H9 (cell line): ENCODE data around the gene FZD10. TPM values are rescaled to one million over a fixed set of nuclear protein-coding genes. Genes with fewer than 3 reads are reported as not detected.

Experiments used
- DNase-seq: peaks from one replicate; pipeline ENCODE4 v3.0.0-alpha.2; 2017
- H2AFZ ChIP-seq: one replicate; pipeline ENCODE4 v1.6.1; 2013; ENCODE audit warnings: mild to moderate bottlenecking, low read length, control low read depth, moderate library complexity
- H2AK5ac ChIP-seq: 2 replicates; pipeline ENCODE4 v1.6.1; 2013; ENCODE audit warnings: low read length, control low read depth, mixed read lengths; ENCODE audit not compliant: insufficient read length
- H2BK120ac ChIP-seq: one replicate; pipeline ENCODE4 v1.6.1; 2013; ENCODE audit warnings: low read depth, mild to moderate bottlenecking, low read length, control low read depth, inconsistent platforms; ENCODE audit not compliant: poor library complexity, severe bottlenecking
- H2BK12ac ChIP-seq: 2 replicates; pipeline ENCODE4 v1.6.1; 2013; ENCODE audit warnings: low read length, control low read depth, mixed read lengths, low read depth; ENCODE audit not compliant: insufficient read length
- H2BK15ac ChIP-seq: 2 replicates; pipeline ENCODE4 v1.6.1; 2013; ENCODE audit warnings: low read depth, low read length, control low read depth
- H2BK20ac ChIP-seq: one replicate; pipeline ENCODE4 v1.6.1; 2013; ENCODE audit warnings: low read depth, mild to moderate bottlenecking, low read length, control low read depth, inconsistent platforms; ENCODE audit not compliant: poor library complexity, severe bottlenecking
- H2BK5ac ChIP-seq: 2 replicates; pipeline ENCODE4 v1.6.1; 2013; ENCODE audit warnings: low read length, control low read depth, mixed read lengths; ENCODE audit not compliant: insufficient read length
- H3K14ac ChIP-seq: 2 replicates; pipeline ENCODE4 v1.6.1; 2013; ENCODE audit warnings: low read length, control low read depth; ENCODE audit not compliant: insufficient read depth
- H3K18ac ChIP-seq: 2 replicates; pipeline ENCODE4 v1.6.1; 2013; ENCODE audit warnings: low read depth, mild to moderate bottlenecking, mixed read lengths, low read length, control low read depth; ENCODE audit not compliant: insufficient read length
- H3K23ac ChIP-seq: 2 replicates; pipeline ENCODE4 v1.6.1; 2013; ENCODE audit warnings: low read length, control low read depth, mixed read lengths, low read depth; ENCODE audit not compliant: insufficient read length
- H3K23me2 ChIP-seq: 2 replicates; pipeline ENCODE4 v1.6.1; 2013; ENCODE audit warnings: low read depth, mild to moderate bottlenecking, mixed read lengths, low read length, control low read depth; ENCODE audit not compliant: insufficient read length, poor library complexity, severe bottlenecking
- H3K27ac ChIP-seq: 2 replicates; pipeline ENCODE4 v1.5.1; 2013; ENCODE audit warnings: low read length, control low read depth, mixed read lengths, low read depth; ENCODE audit not compliant: insufficient read length
- H3K27me3 ChIP-seq: 2 replicates; pipeline ENCODE4 v1.6.1; 2013; ENCODE audit warnings: low read length, control low read depth, inconsistent platforms; ENCODE audit not compliant: insufficient read depth
- H3K4ac ChIP-seq: 2 replicates; pipeline ENCODE4 v1.6.1; 2013; ENCODE audit warnings: low read depth, mild to moderate bottlenecking, control low read depth, inconsistent platforms, low read length, moderate library complexity
- H3K4me1 ChIP-seq: 2 replicates; pipeline ENCODE4 v1.6.1; 2013; ENCODE audit warnings: low read length, control low read depth, inconsistent platforms; ENCODE audit not compliant: insufficient read depth
- H3K4me2 ChIP-seq: 2 replicates; pipeline ENCODE4 v1.6.1; 2013; ENCODE audit warnings: low read length, control low read depth, mixed read lengths; ENCODE audit not compliant: insufficient read length, insufficient read depth
- H3K56ac ChIP-seq: 2 replicates; pipeline ENCODE4 v1.6.1; 2013; ENCODE audit warnings: low read depth, mild to moderate bottlenecking, mixed read lengths, low read length, control low read depth; ENCODE audit not compliant: insufficient read length
- H3K79me1 ChIP-seq: 2 replicates; pipeline ENCODE4 v1.6.1; 2013; ENCODE audit warnings: low read depth, mild to moderate bottlenecking, moderate library complexity, low read length, control low read depth, inconsistent platforms; ENCODE audit not compliant: insufficient read depth, poor library complexity, severe bottlenecking
- H3K79me2 ChIP-seq: 2 replicates; pipeline ENCODE4 v1.6.1; 2013; ENCODE audit warnings: low read length, control low read depth, inconsistent platforms; ENCODE audit not compliant: insufficient read depth
- H3K9ac ChIP-seq: 2 replicates; pipeline ENCODE4 v1.6.1; 2013; ENCODE audit warnings: low read length, control low read depth, mixed read lengths; ENCODE audit not compliant: insufficient read length; ENCODE audit errors: extremely low read depth
- H3K9me3 ChIP-seq: one replicate; pipeline ENCODE4 v1.6.1; 2013; ENCODE audit warnings: low read depth, low read length, inconsistent platforms; ENCODE audit not compliant: control insufficient read depth
- H3T11ph ChIP-seq: one replicate; pipeline ENCODE4 v1.6.1; 2013; ENCODE audit warnings: mild to moderate bottlenecking, low read length, control low read depth, inconsistent platforms
- H4K20me1 ChIP-seq: one replicate; pipeline ENCODE4 v1.6.1; 2013; ENCODE audit not compliant: control insufficient read depth, insufficient read length, insufficient read depth
- H4K5ac ChIP-seq: 2 replicates; pipeline ENCODE4 v1.6.1; 2013; ENCODE audit warnings: low read depth, mild to moderate bottlenecking, mixed read lengths, low read length, control low read depth; ENCODE audit not compliant: insufficient read length
- H4K8ac ChIP-seq: replicated peaks from 2 replicates; pipeline ENCODE4 v1.6.1; 2013; ENCODE audit warnings: low read length, control low read depth, mixed read lengths, low read depth; ENCODE audit not compliant: insufficient read length
- H4K91ac ChIP-seq: 2 replicates; pipeline ENCODE4 v1.6.1; 2013; ENCODE audit warnings: low read depth, mild to moderate bottlenecking, moderate library complexity, mixed read lengths, low read length, control low read depth; ENCODE audit not compliant: insufficient read length
- H3K27ac Mint-ChIP-seq, 3 experiments: 2 replicates in 2 of 3; 3 replicates in 1 of 3; pipeline ENCODE4 v1.8.0; 2020 to 2021; ENCODE audit warnings: mixed read lengths in 3 of 3, mild to moderate bottlenecking in 1 of 3, moderate library complexity in 1 of 3
- H3K27me3 Mint-ChIP-seq: 2 replicates; pipeline ENCODE4 v1.8.0; 2021; ENCODE audit warnings: low read depth, mild to moderate bottlenecking, moderate library complexity, mixed read lengths
- H3K36me3 Mint-ChIP-seq, 3 experiments: 2 replicates in 2 of 3; 3 replicates in 1 of 3; pipeline ENCODE4 v1.8.0; 2020 to 2021; ENCODE audit warnings: low read depth in 3 of 3, mixed read lengths in 3 of 3; ENCODE audit not compliant: insufficient read depth in 1 of 3
- H3K4me1 Mint-ChIP-seq, 2 experiments: 2 replicates each; pipeline ENCODE4 v1.8.0; 2020; ENCODE audit warnings: mixed read lengths in 2 of 2
- H3K4me3 Mint-ChIP-seq, 2 experiments: 2 replicates in 1 of 2; 3 replicates in 1 of 2; pipeline ENCODE4 v1.8.0; 2020 to 2021; ENCODE audit warnings: mild to moderate bottlenecking in 2 of 2, mixed read lengths in 2 of 2, moderate library complexity in 1 of 2
- H3K9me3 Mint-ChIP-seq, 2 experiments: 2 replicates in 1 of 2; 3 replicates in 1 of 2; pipeline ENCODE4 v1.8.0; 2020; ENCODE audit warnings: mild to moderate bottlenecking in 2 of 2, mixed read lengths in 2 of 2, moderate library complexity in 1 of 2
- CTCF ChIP-seq: fragments of 200-600 bp; sonication (generic); conservative IDR thresholded peaks from 3 replicates; pipeline ENCODE4 v1.8.0; 2021; ENCODE audit warnings: antibody characterized with exemption, mild to moderate bottlenecking
- WGBS: extraction: QIAGEN DNeasy Blood & Tissue Kit; methylation state at CpG from one replicate; pipeline ENCODE4 v1.1.7; 2013; ENCODE audit warnings: missing lambda C conversion rate, low lambda C conversion rate, mixed read lengths; ENCODE audit not compliant: insufficient read length; ENCODE audit errors: extremely low coverage; 5-methylcytosine and 5-hydroxymethylcytosine counted together
- total RNA-seq: library from RNA; stranded (reverse); gene quantifications from 2 replicates; pipeline ENCODE4 v1.2.1, GENCODE V29; 2021

FZD10 gene
- total RNA-seq, 1 experiment from 2014 or later, result 1.0 TPM

GRCh38 chr12:130141901-130142683 is 20.2 kb upstream of the FZD10 start:
- Mint-ChIP-seq H3K27ac (no peak overlapping the region), H3K9me3 (no peaks in the 10 kb centered on the region; a peak in 1 of 5 replicates), H3K36me3 (no peaks in the 10 kb centered on the region), H3K4me3 (no peak overlapping the region), H3K4me1 (peaks cover 8 to 13% of the 10 kb centered on the region in 2 experiments), H3K27me3 (peaks cover 100% of the 10 kb centered on the region)
- Histone ChIP-seq H2BK120ac (no peak overlapping the region), H3T11ph (no peak overlapping the region), H2BK20ac (no peak overlapping the region), H3K4ac (no peak overlapping the region), H3K79me2 (no peaks in the 10 kb centered on the region), H2AFZ (no peak overlapping the region), H3K56ac (no peak overlapping the region), H3K9me3 (no peaks in the 10 kb centered on the region), H3K14ac (no peak overlapping the region; the same call in 1 of the 2 replicates), H3K23ac (no peak overlapping the region), H3K27me3 (peaks cover 2% of the 10 kb centered on the region; the same call in 1 of the 2 replicates), H2BK15ac (no peak overlapping the region), H3K79me1 (no peaks in the 10 kb centered on the region), H3K23me2 (no peaks in the 10 kb centered on the region), H3K9ac (no peak overlapping the region), H3K4me2 (no peak overlapping the region), H2AK5ac (no peak overlapping the region), H3K18ac (no peak overlapping the region), H2BK5ac (no peak overlapping the region), H3K4me1 (peaks cover under 1% of the 10 kb centered on the region; the same call in 1 of the 2 replicates), H4K8ac (no peak overlapping the region), H2BK12ac (no peak overlapping the region), H4K20me1 (no peaks in the 10 kb centered on the region), H4K91ac (no peak overlapping the region), H4K5ac (no peak overlapping the region), H3K27ac (no peak overlapping the region)
- no peak for TF ChIP-seq CTCF
- DNase-seq, result no peak
- no CpG with 5 or more reads among the region's 18 CpGs for WGBS
